Liver (tissue), 3 donors: ENCODE results near the gene ITPA.

Source experiments
- EGR1 ChIP-seq, 2 donors: IDR thresholded peaks; 2 replicates each; pipeline ENCODE4 v1.6.1; 2016 to 2018; ENCODE audit warnings: antibody characterized with exemption in 2 of 2, low read depth in 2 of 2
- JUND ChIP-seq, 2 donors: IDR thresholded peaks; 2 replicates each; pipeline ENCODE4 v1.6.1; 2016; ENCODE audit warnings: antibody characterized with exemption in 2 of 2
- RAD21 ChIP-seq, 2 donors: IDR thresholded peaks; 2 replicates each; pipeline ENCODE4 v1.6.1; 2016; ENCODE audit warnings: antibody characterized with exemption in 2 of 2, mild to moderate bottlenecking in 2 of 2
- RXRA ChIP-seq, 2 donors: IDR thresholded peaks; 2 replicates each; pipeline ENCODE4 v1.6.1; 2017 to 2018; ENCODE audit warnings: antibody characterized with exemption in 2 of 2, mild to moderate bottlenecking in 1 of 2
- SP1 ChIP-seq: IDR thresholded peaks from 2 replicates; pipeline ENCODE4 v1.6.1; 2018; ENCODE audit warnings: antibody characterized with exemption, mild to moderate bottlenecking
- TAF1 ChIP-seq: conservative IDR thresholded peaks from 2 replicates; pipeline ENCODE4 v1.6.1; 2016; ENCODE audit warnings: antibody characterized with exemption, mild to moderate bottlenecking
- YY1 ChIP-seq: IDR thresholded peaks from 2 replicates; pipeline ENCODE4 v1.6.1; 2016; ENCODE audit warnings: antibody characterized with exemption, mild to moderate bottlenecking
- TF ChIP-seq, protein P1 (sequence below): fragments of 150-350 bp; IDR thresholded peaks from 2 replicates; pipeline ENCODE4 v1.5.1; 2017; ENCODE audit warnings: improper control_type of control experiment, low read depth, low read length; ENCODE audit not compliant: missing input control
- TF ChIP-seq, protein P2 (sequence below): IDR thresholded peaks from 2 replicates; pipeline ENCODE4 v1.6.1; 2016; ENCODE audit warnings: antibody characterized with exemption
- TF ChIP-seq, protein P3 (sequence below): IDR thresholded peaks from 2 replicates; pipeline ENCODE4 v1.6.1; 2016; ENCODE audit warnings: antibody characterized with exemption
- donor health status: healthy.
- donor health status: healthy.

DNA sequence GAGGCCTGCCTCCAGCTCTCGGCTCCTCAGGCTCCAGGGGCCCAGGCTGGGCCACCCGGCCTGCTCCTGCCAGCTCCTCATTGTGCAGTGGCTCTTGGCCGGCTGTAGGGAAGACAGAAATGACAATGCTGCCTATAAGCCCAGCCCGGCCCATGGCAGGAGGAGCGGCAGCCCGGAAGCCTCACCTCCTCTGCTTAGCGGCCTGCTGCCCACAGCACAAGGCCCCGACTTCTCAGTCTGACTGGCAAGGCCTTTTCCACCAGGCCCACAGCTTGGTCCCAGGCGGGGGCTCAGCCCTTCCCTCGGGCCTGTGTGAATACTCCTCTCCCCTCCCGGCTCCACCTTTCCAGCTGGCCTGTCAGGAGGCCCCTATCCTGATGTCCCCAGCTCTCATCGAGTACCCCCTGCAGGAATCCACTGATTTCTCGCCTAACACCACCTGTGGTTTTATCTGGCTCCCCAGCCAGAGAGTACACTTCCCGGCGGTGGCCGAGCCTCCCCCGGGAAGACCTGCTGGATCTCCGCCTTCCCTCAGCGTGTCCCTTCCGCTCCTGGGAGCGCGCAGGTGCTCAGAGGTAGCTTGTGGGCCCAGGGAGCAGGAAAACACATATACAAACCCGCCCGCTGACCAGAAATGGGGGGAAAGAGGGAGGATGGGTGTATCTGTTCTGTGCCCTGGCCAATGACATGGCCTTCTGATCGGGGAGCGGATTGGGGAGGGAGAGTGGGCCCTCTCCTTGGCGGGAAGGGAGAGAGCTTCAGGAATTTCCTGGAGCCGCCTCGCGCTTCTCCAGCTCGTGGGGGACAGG is 5.8 kb upstream of the ITPA start:
- TF ChIP-seq, protein P1, sequence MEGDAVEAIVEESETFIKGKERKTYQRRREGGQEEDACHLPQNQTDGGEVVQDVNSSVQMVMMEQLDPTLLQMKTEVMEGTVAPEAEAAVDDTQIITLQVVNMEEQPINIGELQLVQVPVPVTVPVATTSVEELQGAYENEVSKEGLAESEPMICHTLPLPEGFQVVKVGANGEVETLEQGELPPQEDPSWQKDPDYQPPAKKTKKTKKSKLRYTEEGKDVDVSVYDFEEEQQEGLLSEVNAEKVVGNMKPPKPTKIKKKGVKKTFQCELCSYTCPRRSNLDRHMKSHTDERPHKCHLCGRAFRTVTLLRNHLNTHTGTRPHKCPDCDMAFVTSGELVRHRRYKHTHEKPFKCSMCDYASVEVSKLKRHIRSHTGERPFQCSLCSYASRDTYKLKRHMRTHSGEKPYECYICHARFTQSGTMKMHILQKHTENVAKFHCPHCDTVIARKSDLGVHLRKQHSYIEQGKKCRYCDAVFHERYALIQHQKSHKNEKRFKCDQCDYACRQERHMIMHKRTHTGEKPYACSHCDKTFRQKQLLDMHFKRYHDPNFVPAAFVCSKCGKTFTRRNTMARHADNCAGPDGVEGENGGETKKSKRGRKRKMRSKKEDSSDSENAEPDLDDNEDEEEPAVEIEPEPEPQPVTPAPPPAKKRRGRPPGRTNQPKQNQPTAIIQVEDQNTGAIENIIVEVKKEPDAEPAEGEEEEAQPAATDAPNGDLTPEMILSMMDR = no peak
- TF ChIP-seq RAD21 (IDR thresholded peaks at IDR 0.05) (no peak), RXRA (IDR thresholded peaks at IDR 0.05) (no peak), TAF1 (no peak), SP1 (no peak), JUND (IDR thresholded peaks at IDR 0.05) (no peak), EGR1 (IDR thresholded peaks at IDR 0.05; ENCODE audit: low read depth in 2 of 2) (no peak), YY1 (no peak)
- TF ChIP-seq, protein P2, sequence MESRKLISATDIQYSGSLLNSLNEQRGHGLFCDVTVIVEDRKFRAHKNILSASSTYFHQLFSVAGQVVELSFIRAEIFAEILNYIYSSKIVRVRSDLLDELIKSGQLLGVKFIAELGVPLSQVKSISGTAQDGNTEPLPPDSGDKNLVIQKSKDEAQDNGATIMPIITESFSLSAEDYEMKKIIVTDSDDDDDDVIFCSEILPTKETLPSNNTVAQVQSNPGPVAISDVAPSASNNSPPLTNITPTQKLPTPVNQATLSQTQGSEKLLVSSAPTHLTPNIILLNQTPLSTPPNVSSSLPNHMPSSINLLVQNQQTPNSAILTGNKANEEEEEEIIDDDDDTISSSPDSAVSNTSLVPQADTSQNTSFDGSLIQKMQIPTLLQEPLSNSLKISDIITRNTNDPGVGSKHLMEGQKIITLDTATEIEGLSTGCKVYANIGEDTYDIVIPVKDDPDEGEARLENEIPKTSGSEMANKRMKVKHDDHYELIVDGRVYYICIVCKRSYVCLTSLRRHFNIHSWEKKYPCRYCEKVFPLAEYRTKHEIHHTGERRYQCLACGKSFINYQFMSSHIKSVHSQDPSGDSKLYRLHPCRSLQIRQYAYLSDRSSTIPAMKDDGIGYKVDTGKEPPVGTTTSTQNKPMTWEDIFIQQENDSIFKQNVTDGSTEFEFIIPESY = no peak
- TF ChIP-seq, protein P3, sequence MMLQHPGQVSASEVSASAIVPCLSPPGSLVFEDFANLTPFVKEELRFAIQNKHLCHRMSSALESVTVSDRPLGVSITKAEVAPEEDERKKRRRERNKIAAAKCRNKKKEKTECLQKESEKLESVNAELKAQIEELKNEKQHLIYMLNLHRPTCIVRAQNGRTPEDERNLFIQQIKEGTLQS = no peak
